HEK293T (cell line): ENCODE measurements around the gene IGF1R.

Experiments used
- CTCF ChIA-PET: fragments of 350-600 bp; formaldehyde crosslinking; extraction: SDS; loops from one replicate; lab custom pipeline; 2021; ENCODE audit warnings: antibody characterized with exemption, inconsistent platforms; lab: Yijun Ruan, JAX
- POLR2A ChIA-PET: fragments of 350-600 bp; formaldehyde crosslinking; extraction: SDS; loops from one replicate; lab custom pipeline; 2020; ENCODE audit warnings: antibody characterized with exemption, inconsistent platforms; lab: Yijun Ruan, JAX
- DNase-seq: peaks from one replicate; pipeline ENCODE4 v3.0.0; 2012; ENCODE audit warnings: mixed read lengths; ENCODE audit errors: extremely low spot score
- ARNT ChIP-seq: fragments of 450-650 bp; IDR thresholded peaks from 2 replicates; pipeline ENCODE4 v1.6.1; 2017; ENCODE audit warnings: mild to moderate bottlenecking
- BHLHE40 ChIP-seq: fragments of 450-650 bp; IDR thresholded peaks from 2 replicates; pipeline ENCODE4 v1.6.1; 2016; ENCODE audit warnings: mild to moderate bottlenecking, moderate library complexity, borderline replicate concordance
- CTBP1 ChIP-seq: fragments of 450-650 bp; IDR thresholded peaks from 2 replicates; pipeline ENCODE4 v1.6.1; 2016; ENCODE audit warnings: borderline replicate concordance
- ELF4 ChIP-seq: fragments of 450-650 bp; IDR thresholded peaks from 2 replicates; pipeline ENCODE4 v1.6.1; 2017; ENCODE audit warnings: antibody characterized with exemption
- FOXA1 ChIP-seq: fragments of 450-650 bp; IDR thresholded peaks from 2 replicates; pipeline ENCODE4 v1.6.1; 2016; ENCODE audit warnings: mild to moderate bottlenecking
- FOXK2 ChIP-seq: fragments of 450-650 bp; IDR thresholded peaks from 2 replicates; pipeline ENCODE4 v1.6.1; 2016; ENCODE audit warnings: mild to moderate bottlenecking
- FOXM1 ChIP-seq: fragments of 450-650 bp; IDR thresholded peaks from 2 replicates; pipeline ENCODE4 v1.6.1; 2017; ENCODE audit warnings: mild to moderate bottlenecking, borderline replicate concordance
- HDGF ChIP-seq: fragments of 450-650 bp; IDR thresholded peaks from 2 replicates; pipeline ENCODE4 v1.6.1; 2017; ENCODE audit warnings: antibody characterized with exemption, borderline replicate concordance
- L3MBTL2 ChIP-seq: fragments of 450-650 bp; conservative IDR thresholded peaks from 2 replicates; pipeline ENCODE4 v1.6.1; 2016; ENCODE audit warnings: mild to moderate bottlenecking
- LEF1 ChIP-seq: fragments of 450-650 bp; IDR thresholded peaks from 2 replicates; pipeline ENCODE4 v1.6.1; 2017; ENCODE audit warnings: mild to moderate bottlenecking, borderline replicate concordance
- NFRKB ChIP-seq: fragments of 450-650 bp; IDR thresholded peaks from 2 replicates; pipeline ENCODE4 v1.6.1; 2016; ENCODE audit warnings: mild to moderate bottlenecking, moderate library complexity
- SP1 ChIP-seq: fragments of 450-650 bp; IDR thresholded peaks from 2 replicates; pipeline ENCODE4 v1.6.1; 2017
- SUZ12 ChIP-seq: fragments of 450-650 bp; IDR thresholded peaks from 2 replicates; pipeline ENCODE4 v1.6.1; 2016; ENCODE audit warnings: mild to moderate bottlenecking
- TARDBP ChIP-seq: fragments of 450-650 bp; IDR thresholded peaks from 2 replicates; pipeline ENCODE4 v1.6.1; 2016
- ZNF384 ChIP-seq: fragments of 450-650 bp; IDR thresholded peaks from 2 replicates; pipeline ENCODE4 v1.6.1; 2016
- TF ChIP-seq, protein P1 (sequence below): fragments of 450-650 bp; IDR thresholded peaks from 2 replicates; pipeline ENCODE4 v1.6.1; 2016

The IGF1R gene

DNA sequence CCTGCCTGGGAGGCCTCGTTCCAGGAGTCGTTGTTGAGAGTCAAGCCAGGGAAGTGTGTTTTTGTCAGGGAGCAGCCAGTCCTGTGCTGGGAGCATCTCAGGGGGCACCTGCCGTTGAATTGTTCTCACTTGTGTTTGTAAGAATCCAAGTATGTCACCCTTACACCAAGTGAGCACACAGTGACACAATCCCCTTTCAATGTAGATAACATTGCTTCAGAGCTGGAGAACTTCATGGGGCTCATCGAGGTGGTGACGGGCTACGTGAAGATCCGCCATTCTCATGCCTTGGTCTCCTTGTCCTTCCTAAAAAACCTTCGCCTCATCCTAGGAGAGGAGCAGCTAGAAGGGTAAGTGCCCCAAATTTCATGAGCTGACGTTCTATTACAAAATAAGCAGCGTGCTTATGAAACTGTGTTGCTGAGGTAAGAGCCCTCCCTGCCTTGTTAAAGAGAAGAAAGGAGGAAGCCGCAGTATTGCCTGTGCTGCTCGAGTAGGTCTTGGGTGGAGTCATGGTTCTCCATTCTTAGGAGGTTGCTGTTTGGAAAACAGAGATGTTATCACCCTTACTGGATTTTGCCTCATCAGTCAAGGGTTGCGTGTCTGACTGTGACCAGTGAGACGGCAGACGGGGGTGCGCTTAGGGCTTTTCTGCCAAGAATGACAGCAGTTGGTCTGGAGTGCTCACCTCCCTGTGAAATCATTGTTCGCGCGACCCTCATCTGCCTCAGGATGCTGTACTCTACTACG is 251.1 kb downstream of the IGF1R start:
- no peak for DNase-seq
- TF ChIP-seq SUZ12 (no peak), LEF1 (no peak), ZNF384 (no peak), BHLHE40 (no peak), FOXK2 (no peak), FOXM1 (no peak), NFRKB (no peak), ARNT (no peak), HDGF (no peak), TARDBP (no peak), CTBP1 (no peak), SP1 (no peak), L3MBTL2 (no peak), ELF4 (no peak), FOXA1 (no peak)
- TF ChIP-seq, protein P1, sequence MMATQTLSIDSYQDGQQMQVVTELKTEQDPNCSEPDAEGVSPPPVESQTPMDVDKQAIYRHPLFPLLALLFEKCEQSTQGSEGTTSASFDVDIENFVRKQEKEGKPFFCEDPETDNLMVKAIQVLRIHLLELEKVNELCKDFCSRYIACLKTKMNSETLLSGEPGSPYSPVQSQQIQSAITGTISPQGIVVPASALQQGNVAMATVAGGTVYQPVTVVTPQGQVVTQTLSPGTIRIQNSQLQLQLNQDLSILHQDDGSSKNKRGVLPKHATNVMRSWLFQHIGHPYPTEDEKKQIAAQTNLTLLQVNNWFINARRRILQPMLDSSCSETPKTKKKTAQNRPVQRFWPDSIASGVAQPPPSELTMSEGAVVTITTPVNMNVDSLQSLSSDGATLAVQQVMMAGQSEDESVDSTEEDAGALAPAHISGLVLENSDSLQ = no peak
- ChIA-PET CTCF (no interaction called here), POLR2A (interaction anchor here (0.7 kb wide), 1 partner anchor 9 kb away, joined by 3 read pairs; no protein-coding TSS in a partner anchor)

DNA sequence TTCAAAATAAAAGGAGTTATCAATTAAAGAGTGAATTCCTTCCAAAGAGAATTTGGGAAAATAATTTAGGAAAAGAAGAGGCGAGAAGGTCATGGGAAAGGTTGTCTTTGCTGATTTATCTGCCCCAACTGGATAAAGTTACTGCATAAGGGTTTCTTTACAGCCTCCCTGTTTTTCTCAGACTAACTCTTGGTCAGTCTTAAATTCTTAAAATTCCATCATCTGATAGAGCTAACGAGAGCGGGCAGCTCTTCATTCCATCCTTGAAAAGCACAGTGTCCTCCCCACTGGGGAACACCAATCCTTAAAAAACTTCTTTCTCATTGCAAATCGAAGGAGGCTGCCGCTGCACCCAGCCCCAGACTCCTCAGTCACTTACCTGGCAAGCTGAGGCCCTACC is 252.0 kb downstream of the IGF1R start:
- no peak for TF ChIP-seq SP1
- no peak for TF ChIP-seq FOXM1
- TF ChIP-seq LEF1 = no peak
- TF ChIP-seq L3MBTL2 = no peak
- no peak for TF ChIP-seq BHLHE40
- no peak for TF ChIP-seq NFRKB
- TF ChIP-seq FOXK2 = no peak
- no peak for TF ChIP-seq FOXA1
- TF ChIP-seq HDGF = no peak
- TF ChIP-seq CTBP1 = no peak
- TF ChIP-seq, protein P1 = no peak
- TF ChIP-seq ARNT = no peak
- POLR2A ChIA-PET = interaction anchor here (1.0 kb wide), 1 partner anchor 27 kb away, joined by 3 read pairs; no protein-coding TSS in a partner anchor
- CTCF ChIA-PET = interaction anchor here (1.3 kb wide), 1 partner anchor 19 kb away, joined by 3 read pairs; no protein-coding TSS in a partner anchor
- DNase-seq = no peak

DNA sequence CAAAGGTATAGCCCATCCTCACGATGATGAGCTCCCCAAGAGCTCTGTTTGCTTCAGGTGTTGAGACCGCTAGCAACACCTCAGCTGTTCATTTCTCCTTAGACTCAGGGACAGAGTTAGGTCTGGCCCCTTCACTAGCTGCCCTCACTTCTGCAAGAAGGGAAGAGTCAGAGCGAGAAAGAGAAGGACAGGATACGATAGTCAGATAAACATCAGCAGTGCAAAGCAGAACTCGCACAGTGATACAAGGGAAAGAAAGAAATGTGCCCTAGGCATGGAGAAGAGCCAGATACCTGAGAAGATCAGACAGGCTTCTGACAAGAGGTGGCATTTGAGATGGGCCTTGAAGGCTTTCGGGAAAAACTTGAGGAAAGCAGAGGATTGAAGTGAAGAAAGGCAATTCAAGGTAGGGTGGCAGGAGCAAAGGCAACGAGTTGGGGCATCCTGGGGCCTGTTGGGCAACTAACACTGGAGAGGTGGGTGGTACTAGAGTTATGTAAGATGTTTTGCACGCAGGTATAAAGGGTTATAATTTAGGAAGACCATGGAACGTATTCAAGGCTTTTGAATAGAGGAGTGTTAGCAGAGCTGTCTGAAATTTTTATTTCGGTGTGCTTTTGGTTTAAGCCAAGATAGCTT is 253.2 kb downstream of the IGF1R start:
- DNase-seq = no peak
- ChIA-PET POLR2A (interaction anchor here (1.0 to 1.1 kb wide), 2 partner anchors 11 to 113 kb away, joined by 3 to 4 read pairs; no protein-coding TSS in a partner anchor), CTCF (interaction anchor here (1.3 kb wide), 1 partner anchor 20 kb away, joined by 3 read pairs; no protein-coding TSS in a partner anchor)
- no peak for TF ChIP-seq BHLHE40
- no peak for TF ChIP-seq ELF4
- no peak for TF ChIP-seq SUZ12
- TF ChIP-seq CTBP1 = no peak
- no peak for TF ChIP-seq L3MBTL2

DNA sequence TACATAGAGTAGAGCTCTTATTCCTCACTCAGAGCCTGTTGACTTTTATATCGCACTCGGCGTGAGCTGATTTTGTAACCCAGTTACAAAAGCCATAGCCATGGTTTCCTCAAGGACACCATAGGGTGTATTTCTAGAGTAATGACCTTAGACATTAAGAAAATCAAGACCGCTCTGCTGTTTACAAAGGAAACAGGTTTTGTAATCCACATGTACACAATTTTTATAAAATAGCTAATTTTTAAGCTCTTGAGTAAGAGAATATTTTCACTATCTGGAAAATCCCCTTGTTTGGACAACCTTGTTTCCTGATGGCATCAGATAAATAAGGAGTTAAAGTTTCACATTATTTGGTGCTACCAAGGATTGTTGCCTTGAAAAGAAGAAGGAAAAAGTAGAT is 254.6 kb downstream of the IGF1R start:
- ChIA-PET POLR2A (interaction anchor here (2.2 kb wide), 1 partner anchor 47 kb away, joined by 5 read pairs; no protein-coding TSS in a partner anchor), CTCF (interaction anchor here (0.6 to 0.7 kb wide), 2 partner anchors 156 to 177 kb away, joined by 3 read pairs; no protein-coding TSS in a partner anchor)
- TF ChIP-seq CTBP1 (no peak), FOXA1 (no peak), HDGF (no peak), BHLHE40 (no peak), TARDBP (no peak), ZNF384 (no peak), L3MBTL2 (no peak), ELF4 (no peak), ARNT (no peak), FOXM1 (no peak), FOXK2 (no peak), NFRKB (no peak), SUZ12 (no peak), LEF1 (no peak), SP1 (no peak)
- TF ChIP-seq, protein P1 = no peak
- DNase-seq = no peak

DNA sequence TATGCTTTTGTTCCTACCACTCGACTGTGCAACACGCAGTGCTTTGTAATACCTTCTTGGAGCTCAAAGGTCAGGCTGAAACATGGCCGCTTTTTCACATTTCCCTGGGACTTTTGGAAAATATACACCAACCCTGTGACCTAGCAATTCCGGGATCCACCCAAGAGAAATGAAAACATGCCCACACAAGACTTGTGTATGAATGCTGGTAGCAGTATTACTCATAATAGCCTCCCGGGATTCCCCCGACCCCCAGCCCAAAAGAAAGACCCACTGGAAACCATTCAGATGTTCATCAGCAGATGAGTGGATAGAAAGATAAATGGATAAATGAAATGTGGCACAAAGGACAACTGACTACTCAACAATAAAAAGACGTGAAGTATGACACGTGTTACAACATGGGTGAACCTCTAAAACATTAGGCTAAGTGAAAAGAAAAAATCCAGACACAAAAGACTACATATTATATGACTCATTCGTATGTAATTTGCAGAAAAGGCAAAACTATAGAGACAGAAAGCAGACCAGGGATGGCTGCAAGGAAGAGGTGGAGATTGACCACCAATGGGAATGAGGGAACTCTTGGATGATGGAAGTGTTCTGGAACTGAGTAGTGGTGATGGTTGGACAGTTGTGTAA is 255.2 kb downstream of the IGF1R start:
- POLR2A ChIA-PET = interaction anchor here (0.6 to 2.2 kb wide), 2 partner anchors 47 to 132 kb away, joined by 3 to 5 read pairs; no protein-coding TSS in a partner anchor
- CTCF ChIA-PET = interaction anchor here (0.6 to 1.9 kb wide), 7 partner anchors 44 to 180 kb away, joined by 3 to 5 read pairs (median 4); no protein-coding TSS in a partner anchor
- DNase-seq = no peak
- no peak for TF ChIP-seq ZNF384
- TF ChIP-seq FOXM1 = no peak
- TF ChIP-seq SUZ12 = no peak
- TF ChIP-seq HDGF = no peak
- no peak for TF ChIP-seq FOXA1
- no peak for TF ChIP-seq TARDBP
- TF ChIP-seq LEF1 = no peak
- no peak for TF ChIP-seq BHLHE40
